GM12872 (cell line): ENCODE results near the gene MAMDC2.

ENCODE experiments used
- CTCF ChIP-seq: IDR thresholded peaks from 3 replicates; pipeline ENCODE4 v1.5.1; 2011; ENCODE audit warnings: low read depth, mild to moderate bottlenecking, low read length, moderate library complexity; ENCODE audit not compliant: insufficient read depth

The MAMDC2 gene

GRCh38 chr9:70119786-70120185 is 76.1 kb downstream of the MAMDC2 start:
- TF ChIP-seq CTCF: no peak

- no peak for TF ChIP-seq CTCF
Measured at GRCh38 chr9:70120834-70121510, 77.3 kb downstream of the MAMDC2 start.

- no peak for TF ChIP-seq CTCF
Measured at GRCh38 chr9:70121818-70122436, 78.3 kb downstream of the MAMDC2 start.

GRCh38 chr9:70123695-70124094 is 80.0 kb downstream of the MAMDC2 start:
- TF ChIP-seq CTCF: no peak

- no peak for TF ChIP-seq CTCF
Measured at GRCh38 chr9:70125621-70126263, 82.1 kb downstream of the MAMDC2 start.

- no peak for TF ChIP-seq CTCF
Measured at GRCh38 chr9:70127036-70127435, 83.4 kb downstream of the MAMDC2 start.

GRCh38 chr9:70127540-70128416 is 84.1 kb downstream of the MAMDC2 start:
- TF ChIP-seq CTCF: no peak
